Ascending aorta (tissue), 2 donors: ENCODE data around the gene TTC7B. TPM values are rescaled to one million over a fixed set of nuclear protein-coding genes. Genes with fewer than 3 reads are reported as not detected.

Experiments used
- DNase-seq, 2 donors: peaks; one replicate each; pipeline ENCODE4 v3.0.0-alpha.2; 2019; ENCODE audit warnings: low spot score in 2 of 2
- H3K27ac ChIP-seq, 2 donors: fragments of 200-600 bp; sonication (generic); one replicate each; pipeline ENCODE4 v1.5.1; 2016 to 2017; ENCODE audit warnings: mild to moderate bottlenecking in 1 of 2
- H3K27me3 ChIP-seq: fragments of 200-600 bp; sonication (generic); one replicate; pipeline ENCODE4 v1.5.1; 2017
- H3K36me3 ChIP-seq, 2 donors: fragments of 200-600 bp; sonication (generic); one replicate each; pipeline ENCODE4 v1.5.1; 2016
- H3K4me1 ChIP-seq, 2 donors: fragments of 200-600 bp; sonication (generic); one replicate each; pipeline ENCODE4 v1.5.1; 2016 to 2017; ENCODE audit warnings: mild to moderate bottlenecking in 1 of 2
- H3K4me3 ChIP-seq, 2 donors: fragments of 200-600 bp; sonication (generic); one replicate each; pipeline ENCODE4 v1.5.1; 2016 to 2017; ENCODE audit warnings: mild to moderate bottlenecking in 1 of 2
- H3K9me3 ChIP-seq, 2 donors: fragments of 200-600 bp; sonication (generic); one replicate each; pipeline ENCODE4 v1.5.1; 2016
- CTCF ChIP-seq, 3 experiments: fragments of 200-600 bp in 2 of 3; fragments of 450-650 bp in 1 of 3; sonication (generic) in 2 of 3; IDR thresholded peaks; one replicate each; pipeline ENCODE4 v1.5.1; 2016 to 2019; ENCODE audit warnings: antibody characterized with exemption in 3 of 3, mild to moderate bottlenecking in 1 of 3, moderate library complexity in 1 of 3
- intact Hi-C: fragments of 100-400 bp; cut with DNase I; formaldehyde crosslinking; loops from one replicate; pipeline ENCODE4 v1.15.1; 2023
- total RNA-seq: library from RNA; depleted of rRNA; stranded (reverse); fragments of >200 nt; gene quantifications from one replicate; pipeline ENCODE4 v1.1.0, GENCODE V29; 2016

TTC7B gene
- total RNA-seq, 1 donor from 2014 or later: 18.5 TPM

DNA sequence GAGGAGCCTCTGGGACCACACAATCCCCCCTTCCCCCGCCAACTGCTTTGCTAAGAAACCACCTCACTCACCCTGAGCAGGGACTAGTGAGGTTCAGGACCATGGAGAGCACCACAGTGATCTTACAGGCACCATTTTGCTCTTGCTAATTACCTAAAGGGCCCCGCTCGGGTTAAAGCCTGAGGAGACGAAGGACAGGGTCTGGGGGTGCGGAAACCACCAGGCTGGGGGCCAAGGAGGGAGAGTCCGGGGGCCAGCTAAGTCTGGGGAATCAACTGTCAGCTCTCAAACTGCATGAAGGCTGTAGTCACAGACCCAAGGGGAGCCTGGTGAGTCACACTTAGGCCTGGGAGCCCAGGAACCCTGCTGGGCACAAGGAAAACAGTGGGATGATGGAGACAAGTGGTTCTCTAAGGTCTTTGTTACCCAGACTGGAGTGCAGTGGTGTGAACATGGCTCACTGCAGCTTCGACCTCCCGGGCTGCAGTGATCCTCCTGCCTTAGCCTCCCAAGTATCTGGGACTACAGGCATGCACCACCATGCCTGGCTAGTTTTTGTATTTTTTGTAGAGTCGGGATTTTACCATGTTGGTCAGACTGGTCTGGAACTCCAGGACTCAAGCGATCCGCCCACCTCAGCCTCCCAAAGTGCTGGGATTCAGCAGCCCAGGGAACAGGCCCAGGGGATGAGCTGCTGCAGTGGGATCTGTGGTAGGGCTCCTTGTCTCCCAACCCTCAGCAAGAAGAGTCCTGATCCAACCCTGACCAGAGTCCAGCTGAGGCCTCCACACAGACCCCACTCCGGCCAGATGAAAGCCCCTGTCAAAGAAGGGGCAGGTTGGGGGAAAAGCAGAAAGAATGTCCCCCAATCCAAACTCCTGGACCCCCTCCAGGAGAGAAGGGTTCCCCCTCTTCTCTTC, 320.6 kb downstream of the TTC7B start:
- Histone ChIP-seq H3K27ac (no peak overlapping the region), H3K36me3 (no peaks in the 10 kb centered on the region), H3K4me1 (peaks cover 12 to 14% of the 10 kb centered on the region in 2 donors), H3K4me3 (no peak overlapping the region), H3K9me3 (no peaks in the 10 kb centered on the region), H3K27me3 (no peaks in the 10 kb centered on the region)
- intact Hi-C loops: no loop called here
- no peak for TF ChIP-seq CTCF (IDR thresholded peaks at IDR 0.05)
- DNase-seq: no peak

- Histone ChIP-seq H3K36me3 (no peaks in the 10 kb centered on the region), H3K27ac (peak overlapping the region in 1 of 2 donors; percentile 52), H3K27me3 (no peaks in the 10 kb centered on the region), H3K9me3 (no peaks in the 10 kb centered on the region), H3K4me3 (no peak overlapping the region), H3K4me1 (peaks cover 12 to 14% of the 10 kb centered on the region in 2 donors)
- TF ChIP-seq CTCF (IDR thresholded peaks at IDR 0.05): no peak
- DNase-seq: no peak
- intact Hi-C loops: no loop called here
Observed at GRCh38 chr14:90491911-90492531, 324.2 kb downstream of the TTC7B start.

DNA sequence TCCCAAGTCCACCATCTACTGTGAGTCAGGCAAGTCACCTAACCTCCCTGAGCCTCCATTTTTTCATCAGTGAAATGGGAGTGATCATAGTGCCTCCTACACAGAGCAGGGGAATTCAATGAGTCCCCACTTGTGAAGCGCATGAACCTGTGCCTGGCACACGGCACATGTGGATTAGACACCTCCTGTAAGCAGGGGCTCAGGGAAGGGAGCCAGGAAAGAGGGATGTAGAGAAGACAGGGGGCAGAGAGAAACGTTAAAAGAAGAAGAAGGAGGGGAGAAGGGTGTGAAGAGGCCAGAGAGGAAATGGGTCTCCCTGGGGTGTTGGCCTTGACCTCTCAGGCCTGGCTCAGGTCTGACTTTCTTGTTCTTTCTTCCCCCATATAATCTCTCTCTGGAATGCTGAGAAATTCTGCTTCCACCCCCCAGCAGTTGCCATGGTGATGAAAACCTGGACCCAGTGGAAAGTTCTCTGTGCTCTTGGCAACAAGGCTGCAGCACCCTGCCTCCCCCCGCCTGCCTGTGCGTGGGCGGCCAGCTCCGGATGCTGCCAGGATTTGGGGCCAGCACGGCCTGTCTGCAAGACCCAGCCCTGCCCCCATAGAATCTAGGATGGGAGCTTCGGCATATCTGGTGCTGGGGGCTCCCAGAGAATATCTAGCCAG, 324.9 kb downstream of the TTC7B start:
- Histone ChIP-seq H3K36me3 (no peaks in the 10 kb centered on the region), H3K27me3 (no peaks in the 10 kb centered on the region), H3K4me1 (peaks cover 12 to 14% of the 10 kb centered on the region in 2 donors), H3K27ac (peak overlapping the region in 1 of 2 donors; percentile 52), H3K4me3 (no peak overlapping the region), H3K9me3 (no peaks in the 10 kb centered on the region)
- DNase-seq: peak; percentile 45 to 90
- TF ChIP-seq CTCF (IDR thresholded peaks at IDR 0.05): no peak
- intact Hi-C loops: no loop called here

DNA sequence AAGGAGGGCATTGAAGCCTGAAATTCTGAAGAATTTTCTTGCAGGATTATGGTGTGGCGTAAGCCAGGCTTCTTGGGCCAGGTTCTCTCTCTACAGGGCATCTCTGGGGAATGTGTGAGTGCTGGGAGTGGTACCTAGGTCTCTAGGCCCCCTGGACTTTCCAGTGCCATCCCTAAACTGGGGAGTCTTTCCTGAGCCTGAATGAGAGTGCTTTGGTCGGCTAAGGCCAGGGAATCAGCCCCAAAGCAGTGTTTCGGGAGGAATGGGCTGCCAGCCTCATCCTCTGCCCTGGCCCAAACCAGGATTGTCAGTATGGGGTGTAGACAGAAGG, 325.5 kb downstream of the TTC7B start:
- H3K27ac ChIP-seq: no peak overlapping the region
- DNase-seq: no peak
- TF ChIP-seq CTCF (IDR thresholded peaks at IDR 0.05): no peak

GRCh38 chr14:90489916-90490719, 326.1 kb downstream of the TTC7B start:
- H3K9me3 ChIP-seq: no peaks in the 10 kb centered on the region
- peaks cover 12 to 14% of the 10 kb centered on the region in 2 donors for H3K4me1 ChIP-seq
- no peak overlapping the region for H3K27ac ChIP-seq
- no peaks in the 10 kb centered on the region for H3K36me3 ChIP-seq
- DNase-seq: no peak
- no peak overlapping the region for H3K4me3 ChIP-seq
- TF ChIP-seq CTCF (IDR thresholded peaks at IDR 0.05): no peak
- intact Hi-C loops: no loop called here
- no peaks in the 10 kb centered on the region for H3K27me3 ChIP-seq

More for the DNA sequence above, 325.5 kb downstream of the TTC7B start:
- Histone ChIP-seq H3K9me3 (no peaks in the 10 kb centered on the region), H3K4me3 (no peak overlapping the region), H3K36me3 (no peaks in the 10 kb centered on the region), H3K27me3 (no peaks in the 10 kb centered on the region), H3K4me1 (peaks cover 12 to 14% of the 10 kb centered on the region in 2 donors)
- intact Hi-C loops: no loop called here
